Measurements from ENCODE around the gene GADL1.

Gene GADL1

DNA sequence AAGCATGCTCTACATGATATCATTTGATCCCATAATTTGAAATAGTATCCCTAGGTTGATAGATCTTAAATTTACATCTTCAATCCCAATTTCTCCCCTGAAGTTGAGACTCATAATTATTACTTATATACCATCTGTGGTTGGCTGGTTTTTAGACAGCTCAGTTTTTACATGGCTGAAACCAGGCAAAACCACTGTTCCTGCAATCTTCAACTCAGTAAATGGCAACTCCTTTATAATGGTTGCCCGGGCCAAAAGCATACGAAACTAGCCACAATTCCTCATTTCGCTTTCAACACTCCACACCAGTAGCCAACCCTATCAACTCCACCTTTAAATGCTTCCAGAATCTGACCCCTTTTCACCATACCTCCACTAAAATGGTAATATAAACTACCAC lies 169.6 kb downstream of the GADL1 start:
- no peak for DNase-seq (ENCODE audit: low read depth, low spot score)

DNA sequence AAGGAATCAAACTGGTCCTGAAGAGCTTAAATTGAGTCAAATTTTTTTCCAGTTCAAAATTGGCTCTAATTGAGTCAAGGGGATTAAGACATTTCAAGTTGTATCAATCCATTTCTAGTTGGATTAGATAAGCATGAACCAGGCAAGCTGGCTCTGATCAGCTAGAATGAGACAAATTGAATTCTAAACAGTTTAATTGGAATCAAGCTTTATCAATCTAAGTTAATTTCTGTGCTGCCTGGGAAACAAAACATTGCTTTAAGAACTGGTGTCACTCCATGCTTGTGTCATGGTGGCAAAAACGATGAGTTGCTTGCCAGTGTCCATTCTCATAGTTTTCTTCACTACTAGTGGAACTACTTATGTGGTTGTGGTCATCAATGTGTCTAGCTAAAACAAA lies 171.2 kb downstream of the GADL1 start:
- DNase-seq (ENCODE audit: low read depth, low spot score): no peak

DNA sequence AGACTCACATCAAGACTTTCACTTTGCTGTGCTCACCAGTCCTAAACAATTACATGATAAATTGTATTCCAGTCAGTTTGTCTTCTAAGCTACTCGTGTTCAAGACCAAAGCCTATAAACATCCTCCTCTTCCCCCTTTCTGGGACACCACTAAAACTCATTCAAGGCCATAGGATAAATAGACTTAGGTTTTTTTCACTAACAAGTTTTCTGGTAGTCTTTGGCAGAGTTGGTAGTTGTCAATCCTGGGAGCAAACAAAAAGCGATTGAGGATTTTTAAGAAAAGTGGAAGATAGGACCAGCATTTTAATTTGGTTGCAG lies 173.2 kb downstream of the GADL1 start:
- DNase-seq (ENCODE audit: low read depth, low spot score): no peak

DNA sequence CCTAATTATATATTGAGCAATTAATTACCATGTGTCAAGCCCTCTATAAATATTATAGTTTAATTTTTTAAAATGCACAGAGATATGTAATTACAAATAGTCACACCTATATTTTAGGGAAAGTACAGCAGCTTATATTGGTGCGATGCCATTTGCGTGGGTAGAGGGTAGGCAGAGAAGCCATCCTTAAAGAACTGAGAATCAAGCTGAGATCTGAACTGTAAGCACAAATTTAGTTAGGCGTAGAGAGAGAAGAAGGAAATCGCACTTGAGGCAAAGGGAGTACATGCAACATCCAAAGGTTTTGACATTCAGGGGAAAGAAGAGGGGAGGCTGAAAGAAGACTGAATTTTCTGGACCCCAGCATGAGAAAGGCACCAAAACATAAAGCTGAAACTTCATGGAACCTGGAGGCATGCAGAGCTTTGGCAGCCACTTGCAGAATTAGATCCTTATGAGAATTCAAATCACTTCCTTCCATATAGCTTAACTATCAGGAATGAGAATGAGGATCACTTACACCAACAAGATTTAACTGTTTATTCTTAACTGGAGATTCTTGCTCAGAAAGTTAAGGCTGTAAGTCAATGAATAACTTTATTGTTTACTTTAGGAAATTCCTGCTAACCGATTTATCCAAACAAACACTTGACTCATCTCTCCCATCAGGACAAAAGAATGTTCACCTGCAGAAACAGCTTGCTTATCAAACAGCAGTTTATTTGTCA lies 173.7 kb downstream of the GADL1 start:
- no peak for DNase-seq (ENCODE audit: low read depth, low spot score)

DNA sequence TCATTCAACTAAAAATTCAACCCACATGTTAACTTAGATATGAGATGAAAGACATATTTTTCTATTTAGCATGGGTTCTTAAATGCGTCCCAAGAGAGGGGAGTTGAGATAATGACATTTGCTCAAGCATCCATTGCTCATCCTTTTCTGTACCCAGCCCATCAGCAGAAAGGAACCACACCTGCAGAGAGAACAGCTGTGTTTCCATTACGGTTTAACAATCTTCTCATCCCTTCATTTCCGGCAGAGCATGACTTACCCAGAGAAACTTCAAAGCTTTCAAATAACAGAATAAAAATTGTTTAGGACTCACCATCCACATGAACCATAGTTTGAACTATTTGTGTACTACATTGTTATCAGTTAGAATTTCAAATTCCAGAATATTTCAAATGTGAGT lies 174.9 kb downstream of the GADL1 start:
- no peak for DNase-seq (ENCODE audit: low read depth, low spot score)

DNA sequence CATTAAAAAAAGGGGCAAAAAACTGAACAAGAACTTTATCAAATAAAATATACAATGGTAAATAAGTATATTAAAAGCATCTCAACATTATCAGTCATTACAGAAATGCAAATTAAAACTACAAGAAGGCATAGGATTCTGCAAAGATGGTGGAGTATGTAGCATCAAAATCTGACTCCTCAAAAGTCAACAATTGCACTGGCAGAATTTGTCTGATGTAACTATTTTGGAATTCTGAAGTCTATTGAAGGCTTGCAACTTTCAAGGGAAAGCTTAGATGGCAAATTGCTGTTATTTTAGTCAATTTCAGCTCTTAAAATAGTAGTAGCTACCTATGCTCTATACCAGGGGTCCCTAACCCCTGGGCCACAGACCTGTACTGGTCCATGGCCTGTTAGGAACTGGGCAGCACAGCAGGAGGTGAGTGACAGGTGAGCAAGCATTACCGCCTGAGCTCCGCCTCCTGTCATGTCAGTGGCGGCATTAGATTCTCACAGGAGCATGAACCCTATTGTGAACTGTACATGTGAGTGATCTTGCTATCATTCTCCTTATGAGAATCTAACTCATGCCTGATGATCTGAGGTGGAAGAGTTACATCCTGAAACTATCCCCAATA lies 180.5 kb downstream of the GADL1 start:
- no peak for DNase-seq (ENCODE audit: low read depth, low spot score)

DNA sequence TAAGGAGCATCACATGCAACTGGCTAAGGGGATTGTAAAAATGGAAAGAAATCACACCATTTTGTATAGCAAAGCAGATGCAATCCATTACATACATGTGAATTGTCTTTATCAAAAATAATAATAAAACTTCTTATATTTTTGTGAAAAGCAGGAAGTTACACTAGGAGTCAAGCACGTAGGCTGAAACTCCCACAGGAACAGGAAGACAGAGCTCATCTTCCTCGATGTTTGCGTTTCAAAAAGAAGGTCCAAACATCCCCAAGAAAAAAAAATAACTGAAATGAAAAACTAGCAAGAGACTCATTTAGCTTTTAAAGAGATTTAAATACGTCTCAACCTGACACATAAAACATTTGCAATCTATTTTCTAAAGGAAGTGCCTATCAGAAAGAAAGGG lies 181.5 kb downstream of the GADL1 start:
- DNase-seq (ENCODE audit: low read depth, low spot score): no peak

DNA sequence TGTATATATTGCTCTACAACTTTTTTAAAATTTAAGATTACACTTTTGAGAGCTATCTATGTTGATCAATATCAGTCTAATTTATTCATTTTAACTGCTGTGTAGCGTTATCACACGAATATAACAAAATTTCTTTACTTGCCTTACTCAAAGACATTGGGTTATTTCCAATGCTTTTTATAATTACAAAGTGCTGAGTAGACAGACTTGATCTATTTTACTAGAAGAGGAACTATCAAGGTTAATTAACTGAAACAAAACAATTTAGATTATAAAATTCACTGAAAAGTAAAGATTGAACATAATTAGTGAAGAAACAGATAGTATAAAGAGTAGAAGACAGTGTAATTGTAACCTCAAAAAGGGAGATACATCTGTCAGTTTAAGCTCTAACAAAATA lies 182.6 kb downstream of the GADL1 start:
- no peak for DNase-seq (ENCODE audit: low read depth, low spot score)

DNA sequence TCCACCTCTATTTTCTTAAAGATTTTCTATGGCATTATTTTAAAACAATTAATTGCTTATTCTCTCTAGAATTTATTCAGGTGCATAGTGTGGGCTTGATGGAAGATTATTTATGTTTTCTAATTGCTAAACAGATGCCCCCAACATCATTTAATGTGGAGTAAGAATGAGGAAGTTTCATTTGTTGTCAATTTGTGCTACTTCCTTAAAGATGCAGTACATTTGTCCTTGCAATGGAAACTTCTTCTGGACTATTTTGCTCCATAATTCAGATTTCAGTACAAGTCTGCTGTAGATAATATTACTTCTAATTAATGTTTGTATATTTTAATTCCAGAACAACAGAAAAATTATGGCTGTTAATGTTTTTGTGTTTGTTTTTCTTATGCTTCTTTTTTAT lies 183.3 kb downstream of the GADL1 start:
- DNase-seq (ENCODE audit: low read depth, low spot score): no peak

DNA sequence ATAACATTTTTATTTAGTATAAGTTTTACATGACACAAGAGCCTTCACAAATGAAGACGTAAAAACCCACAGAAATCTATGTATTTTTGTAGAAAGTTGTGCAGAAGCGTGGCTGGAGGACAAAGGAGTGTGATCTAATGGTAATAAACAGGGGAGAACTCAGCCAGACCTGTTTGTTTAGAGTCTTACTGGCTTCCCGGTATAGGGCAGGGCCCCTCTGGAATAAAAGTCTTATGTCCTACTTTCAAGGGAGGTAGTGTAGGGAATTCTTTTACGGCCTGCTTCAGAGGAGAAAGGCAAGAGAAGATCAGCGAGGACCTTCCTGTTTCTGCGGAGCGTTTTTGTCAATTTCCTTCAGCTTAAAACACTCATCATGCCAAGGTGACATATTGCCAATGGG lies 184.4 kb downstream of the GADL1 start:
- no peak for DNase-seq (ENCODE audit: low read depth, low spot score)

DNA sequence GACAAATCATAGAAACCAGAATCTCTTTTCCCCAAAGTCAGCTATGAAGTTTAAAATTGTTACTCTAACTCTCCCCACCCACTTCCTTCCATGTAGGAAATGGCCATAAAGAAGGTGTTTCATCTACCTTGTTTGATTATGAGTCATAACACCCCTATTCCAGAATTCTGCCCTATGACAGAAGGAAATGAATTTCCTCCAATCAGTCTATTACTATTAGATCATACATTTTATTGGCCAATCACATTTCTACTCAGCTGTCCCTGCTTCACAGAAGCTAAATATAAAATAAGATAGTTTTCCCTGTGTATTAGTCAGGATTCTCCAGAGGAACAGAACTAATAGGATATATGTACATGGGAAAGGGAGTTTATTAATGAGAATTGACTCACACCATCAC lies 186.0 kb downstream of the GADL1 start:
- DNase-seq (ENCODE audit: low read depth, low spot score): no peak

DNA sequence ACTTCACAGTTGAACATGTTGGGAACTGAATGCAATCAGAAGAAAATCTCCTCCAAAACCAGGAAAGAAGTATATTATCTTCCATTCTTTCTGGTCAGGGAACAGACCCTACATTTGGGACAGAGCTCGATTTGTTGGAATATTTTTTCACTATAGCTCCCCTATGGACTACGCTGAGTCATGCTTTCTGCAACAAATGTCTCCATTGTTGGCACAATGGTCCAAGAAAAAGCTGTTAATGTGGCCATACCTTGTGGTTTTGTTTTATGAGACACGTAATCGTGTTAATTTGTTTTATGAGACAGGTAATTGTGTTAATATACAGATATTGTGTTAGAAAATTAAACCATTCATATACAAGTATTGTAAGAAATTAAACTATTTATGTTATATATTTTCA lies 186.6 kb downstream of the GADL1 start:
- no peak for DNase-seq (ENCODE audit: low read depth, low spot score)

DNA sequence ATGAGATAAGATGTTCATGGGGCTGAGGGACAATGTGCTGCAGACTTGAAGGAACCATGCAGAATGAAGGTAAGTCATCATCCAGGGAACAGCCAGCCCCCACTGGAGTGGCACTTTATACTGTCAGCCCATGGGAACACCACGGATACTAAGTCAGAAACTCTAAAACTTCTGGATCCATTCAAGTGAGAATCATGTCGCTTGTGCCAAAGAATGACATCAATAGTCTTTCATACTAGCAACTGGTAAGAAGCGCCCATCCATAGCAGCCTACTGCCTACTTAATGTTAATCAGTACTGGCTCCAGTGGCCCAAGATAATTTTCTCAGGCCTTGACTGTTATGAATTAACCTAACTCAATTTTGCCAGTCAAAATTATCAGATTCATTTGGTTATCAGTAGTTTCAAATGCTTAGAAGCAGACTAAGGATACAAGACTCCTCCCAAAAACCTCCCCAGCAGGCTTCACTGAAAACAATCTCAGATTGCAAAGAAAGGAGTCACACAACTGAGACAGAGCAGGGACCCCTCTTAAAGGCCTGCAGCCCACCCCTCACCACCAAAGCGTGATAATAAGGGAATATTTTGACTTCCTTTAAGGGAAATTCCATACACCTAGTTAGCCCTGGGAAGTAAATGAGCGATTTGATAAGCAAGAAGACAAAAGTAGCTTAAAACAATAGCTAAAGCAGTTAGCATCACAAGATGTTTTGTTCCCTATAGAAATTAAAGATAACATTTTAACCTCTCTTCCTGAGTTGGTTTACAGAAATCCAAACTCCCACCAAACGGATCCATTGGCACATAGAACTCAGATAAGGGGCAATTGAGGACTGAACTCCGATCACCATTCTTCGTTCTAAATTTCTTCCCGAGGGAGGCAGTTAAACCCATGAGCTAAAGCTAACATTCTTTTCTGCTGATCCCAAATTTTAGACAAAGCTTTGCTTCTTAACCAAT lies 189.2 kb downstream of the GADL1 start:
- DNase-seq (ENCODE audit: low read depth, low spot score): no peak

DNA sequence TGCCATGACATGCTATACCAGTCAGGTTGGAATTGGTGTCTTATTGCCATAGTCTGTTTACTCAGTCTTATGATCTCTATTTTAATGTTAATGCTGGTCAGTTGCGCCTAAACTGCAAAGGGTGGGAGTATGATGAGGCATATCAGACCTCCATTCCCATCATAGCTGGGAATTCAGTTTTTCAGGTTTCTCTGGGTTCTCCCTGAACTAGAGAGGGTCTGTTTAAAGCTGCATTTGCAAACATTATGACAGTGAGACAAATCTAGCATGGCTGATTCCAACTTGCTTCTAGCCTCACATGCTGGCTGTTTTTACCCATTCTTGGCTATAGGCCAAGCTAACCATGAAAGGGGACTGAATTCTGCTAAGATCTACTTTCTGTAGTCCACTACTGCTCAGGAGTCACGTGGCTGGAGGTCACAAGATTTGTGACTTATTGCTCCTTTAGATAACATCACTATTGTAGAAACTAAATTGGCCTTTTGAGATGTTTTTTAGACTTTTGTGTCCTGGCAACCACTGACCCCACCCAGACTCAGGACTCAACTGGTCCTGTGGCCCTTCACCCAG lies 191.5 kb downstream of the GADL1 start:
- DNase-seq (ENCODE audit: low read depth, low spot score): no peak

DNA sequence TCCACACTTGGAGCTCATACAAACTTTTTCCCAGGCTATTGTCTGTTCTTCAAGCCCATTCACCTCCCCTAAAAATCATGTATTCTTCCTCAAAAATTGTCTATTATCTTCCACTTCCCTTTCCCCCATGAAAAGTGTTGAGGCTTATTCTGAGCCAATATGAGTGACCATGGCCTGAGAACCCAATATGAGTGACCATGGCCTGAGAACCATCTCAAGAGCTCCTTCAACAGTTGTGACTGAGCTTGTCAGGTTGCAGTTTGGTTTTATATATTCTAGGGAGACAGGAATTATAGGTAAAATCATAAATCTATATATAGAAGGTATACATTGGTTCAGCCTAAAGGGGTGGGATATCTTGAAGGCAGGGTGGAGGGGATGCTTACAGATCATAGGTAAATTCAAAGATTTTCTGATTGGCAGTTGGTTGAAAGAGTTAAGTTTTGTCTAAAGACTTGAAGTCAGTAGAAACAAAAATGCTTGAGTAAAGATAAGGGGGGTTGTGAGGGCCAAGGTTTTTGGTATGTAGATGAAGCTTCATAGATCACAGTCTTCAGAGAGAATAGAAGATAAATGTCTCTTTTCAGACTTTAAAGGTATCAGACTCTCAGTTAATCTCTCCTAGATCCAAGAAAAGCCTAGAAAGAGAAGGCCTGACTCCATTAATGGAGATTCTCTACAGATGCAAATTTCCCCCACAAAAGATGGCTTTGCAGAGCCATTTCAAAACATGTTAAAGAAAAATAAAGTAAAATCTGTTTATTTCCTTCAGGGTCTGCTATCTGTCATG lies 192.2 kb downstream of the GADL1 start:
- no peak for DNase-seq (ENCODE audit: low read depth, low spot score)

DNA sequence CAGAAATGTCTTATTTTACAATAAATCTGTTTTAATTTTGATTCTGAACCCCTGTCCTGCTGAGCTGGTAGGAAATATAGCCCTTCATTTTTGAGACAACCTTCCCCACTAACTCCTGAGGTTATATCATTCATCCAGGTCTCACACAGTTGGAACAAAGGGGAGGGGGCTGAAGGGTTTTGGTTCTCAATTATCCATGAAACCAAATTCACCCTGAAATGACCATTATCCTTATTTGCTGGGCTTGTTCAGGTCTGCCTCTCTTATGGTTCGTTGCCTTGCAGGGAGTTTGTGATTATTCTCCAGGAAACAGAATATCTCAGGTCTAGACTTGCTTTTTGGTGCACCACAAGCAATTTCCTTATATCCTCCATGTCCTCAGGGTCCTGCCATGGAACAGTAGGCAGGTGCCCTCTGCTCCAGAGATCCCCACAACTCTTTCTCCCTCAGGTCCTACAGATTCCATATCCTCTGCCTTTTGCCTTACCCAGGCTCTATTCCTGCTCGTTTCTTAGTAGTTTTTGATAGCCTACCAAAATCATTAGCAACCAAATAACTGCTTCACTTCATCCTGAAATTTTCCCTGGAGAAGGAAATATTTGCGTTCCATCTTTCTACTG lies 193.6 kb downstream of the GADL1 start:
- DNase-seq (ENCODE audit: low read depth, low spot score): no peak

DNA sequence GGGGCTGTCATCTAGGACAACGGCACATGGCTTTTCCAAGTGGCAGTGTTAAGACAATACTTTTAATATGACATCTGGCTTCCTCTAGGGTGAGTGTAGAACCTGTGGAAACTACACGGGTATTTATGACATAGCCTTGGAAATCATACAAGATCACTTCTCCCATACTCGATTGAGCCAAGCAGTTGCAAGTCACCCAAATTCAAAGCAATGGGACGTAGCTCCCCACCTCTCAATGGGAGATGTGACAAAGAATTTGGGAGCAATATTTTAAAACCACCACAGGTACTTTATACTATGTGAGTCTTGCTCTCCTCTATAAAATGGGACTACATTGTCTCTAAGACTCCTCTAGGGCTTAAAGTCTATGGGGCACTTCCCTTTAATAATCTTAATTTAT lies 194.5 kb downstream of the GADL1 start:
- no peak for DNase-seq (ENCODE audit: low read depth, low spot score)

DNA sequence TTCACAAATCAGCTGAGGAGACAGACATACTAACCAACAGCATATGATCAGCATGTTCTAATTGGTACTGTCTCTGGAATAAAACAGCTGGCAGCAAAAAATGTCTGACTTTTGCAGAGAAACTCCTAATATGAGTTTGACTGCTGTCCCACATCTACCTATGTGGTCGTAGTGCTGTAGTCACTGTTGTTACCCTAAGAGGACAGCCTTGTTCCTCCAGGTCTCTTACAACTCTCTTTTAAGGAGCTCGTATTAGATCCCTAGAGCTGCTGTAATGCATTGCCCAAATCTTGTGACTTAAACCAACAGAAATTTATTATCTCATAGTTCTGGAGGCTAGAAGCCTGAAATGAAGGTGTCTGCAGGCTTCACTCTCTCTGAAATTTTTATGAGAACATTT lies 195.9 kb downstream of the GADL1 start:
- no peak for DNase-seq (ENCODE audit: low read depth, low spot score)

DNA sequence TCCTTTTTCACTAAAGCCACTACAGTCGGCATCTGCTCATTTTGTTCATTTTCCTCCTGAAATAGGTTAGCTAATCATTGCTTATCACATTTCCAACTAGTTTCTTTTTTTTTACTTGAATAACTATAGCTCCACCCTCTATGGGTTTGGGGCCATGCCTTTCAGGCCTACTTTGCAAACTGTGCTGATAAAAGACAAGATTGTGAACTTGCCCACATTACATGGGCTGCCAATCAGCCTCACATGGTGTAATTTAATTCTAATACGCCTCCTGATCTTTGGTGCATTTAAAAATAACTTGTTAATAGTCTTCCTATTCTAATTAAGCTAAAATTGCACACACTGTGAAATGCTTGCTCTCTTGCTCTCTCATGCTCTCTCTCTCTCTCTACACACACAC lies 197.6 kb downstream of the GADL1 start:
- no peak for DNase-seq (ENCODE audit: low read depth, low spot score)

DNA sequence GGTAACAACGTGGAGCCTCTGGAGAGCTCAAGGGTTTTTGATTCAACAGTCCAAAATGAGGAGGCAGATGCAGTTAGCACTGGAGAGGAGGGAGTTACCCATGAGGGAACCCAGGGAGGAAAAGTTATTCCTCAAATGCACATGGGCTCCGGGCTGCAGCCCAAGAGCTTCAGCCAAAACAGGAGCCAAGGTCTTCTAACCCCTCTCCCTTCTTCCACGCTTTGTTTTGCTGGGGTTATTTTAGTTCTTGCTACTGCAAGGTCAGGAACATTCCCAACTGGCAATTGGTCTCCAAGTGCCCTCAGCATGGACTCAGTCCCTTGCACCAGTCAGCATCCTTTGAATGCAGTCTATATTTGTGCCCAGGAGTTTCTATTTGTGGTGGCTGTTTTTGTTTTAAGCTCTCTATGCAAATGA lies 198.1 kb downstream of the GADL1 start:
- DNase-seq (ENCODE audit: low read depth, low spot score): no peak

All from ELF-1 (cell line).